Astrocyte (in vitro differentiated cells and primary cell): ENCODE measurements around the gene TOB1. TPM values are rescaled to one million over a fixed set of nuclear protein-coding genes. Genes with fewer than 3 reads are reported as not detected.
A peak's percentile ranks its signal among the peaks of the same experiment; 100 is the strongest.

Experiments
- DNase-seq: peaks from one replicate; pipeline ENCODE4 v3.0.0-alpha.2; 2010; ENCODE audit warnings: low read depth
- FAIRE-seq: peaks from 2 replicates; lab custom pipeline; 2011; peaks lifted over from hg19 to GRCh38; lab: Jason Lieb, UNC
- H2AFZ ChIP-seq: 2 replicates; pipeline ENCODE4 v1.6.0; 2012; ENCODE audit warnings: low read depth, low read length, inconsistent platforms
- H3K27ac ChIP-seq: 2 replicates; pipeline ENCODE4 v1.5.1; 2011; ENCODE audit warnings: low read depth, low read length, inconsistent platforms
- H3K27me3 ChIP-seq: 2 replicates; pipeline ENCODE4 v1.6.0; 2011; ENCODE audit warnings: low read length, inconsistent platforms; ENCODE audit not compliant: insufficient read depth
- H3K36me3 ChIP-seq: 2 replicates; pipeline ENCODE4 v1.5.1; 2011; ENCODE audit warnings: low read length, inconsistent platforms; ENCODE audit not compliant: insufficient read depth
- H3K4me1 ChIP-seq: 2 replicates; pipeline ENCODE4 v1.5.1; 2011; ENCODE audit warnings: low read length, inconsistent platforms; ENCODE audit not compliant: insufficient read depth
- H3K4me2 ChIP-seq: 2 replicates; pipeline ENCODE4 v1.6.0; 2012; ENCODE audit warnings: low read length, inconsistent platforms
- H3K4me3 ChIP-seq: 2 replicates; pipeline ENCODE4 v1.5.1; 2011; ENCODE audit warnings: low read depth, mild to moderate bottlenecking, low read length, inconsistent platforms; ENCODE audit not compliant: insufficient read depth
- H3K79me2 ChIP-seq: 2 replicates; pipeline ENCODE4 v1.6.0; 2012; ENCODE audit warnings: mild to moderate bottlenecking, low read length, inconsistent platforms; ENCODE audit not compliant: insufficient read depth
- H3K9ac ChIP-seq: 2 replicates; pipeline ENCODE4 v1.6.0; 2012; ENCODE audit warnings: mild to moderate bottlenecking, low read length, inconsistent platforms
- H3K9me3 ChIP-seq: 2 replicates; pipeline ENCODE4 v1.5.1; 2012; ENCODE audit warnings: low read depth, mild to moderate bottlenecking, low read length, inconsistent platforms; ENCODE audit not compliant: insufficient read depth
- H4K20me1 ChIP-seq: 2 replicates; pipeline ENCODE4 v1.6.0; 2012; ENCODE audit warnings: low read length, inconsistent platforms; ENCODE audit not compliant: insufficient read depth
- H3K27ac Mint-ChIP-seq: one replicate; pipeline ENCODE4 v1.8.0; 2021; ENCODE audit warnings: mild to moderate bottlenecking, mixed read lengths; ENCODE audit not compliant: unreplicated experiment
- H3K27me3 Mint-ChIP-seq: one replicate; pipeline ENCODE4 v1.8.0; 2021; ENCODE audit warnings: low read depth, mixed read lengths; ENCODE audit not compliant: unreplicated experiment
- H3K36me3 Mint-ChIP-seq: one replicate; pipeline ENCODE4 v1.8.0; 2021; ENCODE audit warnings: low read depth, mixed read lengths; ENCODE audit not compliant: unreplicated experiment
- H3K4me1 Mint-ChIP-seq: one replicate; pipeline ENCODE4 v1.8.0; 2021; ENCODE audit warnings: low read depth, mixed read lengths; ENCODE audit not compliant: unreplicated experiment
- H3K4me3 Mint-ChIP-seq: one replicate; pipeline ENCODE4 v1.8.0; 2021; ENCODE audit warnings: mild to moderate bottlenecking, moderate library complexity, mixed read lengths; ENCODE audit not compliant: unreplicated experiment
- H3K9me3 Mint-ChIP-seq: one replicate; pipeline ENCODE4 v1.8.0; 2021; ENCODE audit warnings: mild to moderate bottlenecking, mixed read lengths; ENCODE audit not compliant: unreplicated experiment
- EZH2 ChIP-seq: IDR thresholded peaks from 2 replicates; pipeline ENCODE4 v1.6.1; 2012; ENCODE audit warnings: mild to moderate bottlenecking, low read length, inconsistent platforms; ENCODE audit not compliant: insufficient read depth
- total RNA-seq: library from RNA; stranded (reverse); gene quantifications from 2 replicates; pipeline ENCODE4 v1.2.1, GENCODE V29; 2021
- TF ChIP-seq, protein P1 (sequence below): IDR thresholded peaks from 2 replicates; pipeline ENCODE4 v1.5.1; 2011; ENCODE audit warnings: low read depth, mild to moderate bottlenecking, inconsistent platforms, low read length, moderate library complexity; ENCODE audit not compliant: insufficient read depth

Gene TOB1
- total RNA-seq, 1 donor from 2014 or later, result 71.6 TPM

GRCh38 chr17:50816771-50817751 is 49.1 kb downstream of the TOB1 start:
- H3K4me1 Mint-ChIP-seq, result peaks cover 13% of the 10 kb centered on the region
- H2AFZ ChIP-seq, result no peak overlapping the region
- H3K4me2 ChIP-seq, result peak overlapping the region; percentile 28
- H3K9me3 ChIP-seq, result no peaks in the 10 kb centered on the region
- no peak overlapping the region for H3K4me3 ChIP-seq
- H4K20me1 ChIP-seq, result no peaks in the 10 kb centered on the region
- H3K27me3 ChIP-seq, result peaks cover 4% of the 10 kb centered on the region
- no peak overlapping the region for H3K27ac ChIP-seq
- H3K9ac ChIP-seq, result no peak overlapping the region
- H3K79me2 ChIP-seq, result no peaks in the 10 kb centered on the region
- no peaks in the 10 kb centered on the region for H3K36me3 ChIP-seq
- DNase-seq, result no peak
- TF ChIP-seq EZH2, result no peak
- TF ChIP-seq, protein P1, sequence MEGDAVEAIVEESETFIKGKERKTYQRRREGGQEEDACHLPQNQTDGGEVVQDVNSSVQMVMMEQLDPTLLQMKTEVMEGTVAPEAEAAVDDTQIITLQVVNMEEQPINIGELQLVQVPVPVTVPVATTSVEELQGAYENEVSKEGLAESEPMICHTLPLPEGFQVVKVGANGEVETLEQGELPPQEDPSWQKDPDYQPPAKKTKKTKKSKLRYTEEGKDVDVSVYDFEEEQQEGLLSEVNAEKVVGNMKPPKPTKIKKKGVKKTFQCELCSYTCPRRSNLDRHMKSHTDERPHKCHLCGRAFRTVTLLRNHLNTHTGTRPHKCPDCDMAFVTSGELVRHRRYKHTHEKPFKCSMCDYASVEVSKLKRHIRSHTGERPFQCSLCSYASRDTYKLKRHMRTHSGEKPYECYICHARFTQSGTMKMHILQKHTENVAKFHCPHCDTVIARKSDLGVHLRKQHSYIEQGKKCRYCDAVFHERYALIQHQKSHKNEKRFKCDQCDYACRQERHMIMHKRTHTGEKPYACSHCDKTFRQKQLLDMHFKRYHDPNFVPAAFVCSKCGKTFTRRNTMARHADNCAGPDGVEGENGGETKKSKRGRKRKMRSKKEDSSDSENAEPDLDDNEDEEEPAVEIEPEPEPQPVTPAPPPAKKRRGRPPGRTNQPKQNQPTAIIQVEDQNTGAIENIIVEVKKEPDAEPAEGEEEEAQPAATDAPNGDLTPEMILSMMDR, result peak; percentile 48
- H3K9me3 Mint-ChIP-seq, result no peaks in the 10 kb centered on the region
- H3K27me3 Mint-ChIP-seq, result peaks cover 13% of the 10 kb centered on the region
- no peak for FAIRE-seq
- no peak overlapping the region for H3K4me3 Mint-ChIP-seq
- peaks cover 9% of the 10 kb centered on the region for H3K4me1 ChIP-seq
- H3K36me3 Mint-ChIP-seq, result no peaks in the 10 kb centered on the region
- no peak overlapping the region for H3K27ac Mint-ChIP-seq

- H3K4me3 ChIP-seq, result no peak overlapping the region
- Mint-ChIP-seq H3K4me3 (no peak overlapping the region), H3K36me3 (no peaks in the 10 kb centered on the region), H3K27me3 (peaks cover 15% of the 10 kb centered on the region), H3K4me1 (peaks cover 13% of the 10 kb centered on the region), H3K27ac (no peak overlapping the region), H3K9me3 (no peaks in the 10 kb centered on the region)
- no peak overlapping the region for H3K4me2 ChIP-seq
- no peak overlapping the region for H3K27ac ChIP-seq
- H3K9me3 ChIP-seq, result no peaks in the 10 kb centered on the region
- no peaks in the 10 kb centered on the region for H3K79me2 ChIP-seq
- H3K4me1 ChIP-seq, result peaks cover 9% of the 10 kb centered on the region
- no peaks in the 10 kb centered on the region for H4K20me1 ChIP-seq
- no peak for DNase-seq
- no peaks in the 10 kb centered on the region for H3K36me3 ChIP-seq
- no peak overlapping the region for H3K9ac ChIP-seq
- FAIRE-seq, result no peak
- H3K27me3 ChIP-seq, result peaks cover 1% of the 10 kb centered on the region
- TF ChIP-seq EZH2, result no peak
- TF ChIP-seq, protein P1, result no peak
- H2AFZ ChIP-seq, result no peak overlapping the region
Measured at GRCh38 chr17:50816271-50816670, 49.9 kb downstream of the TOB1 start.

GRCh38 chr17:50815400-50815799 is 50.8 kb downstream of the TOB1 start:
- no peaks in the 10 kb centered on the region for H3K79me2 ChIP-seq
- Mint-ChIP-seq H3K4me3 (no peak overlapping the region), H3K36me3 (no peaks in the 10 kb centered on the region), H3K4me1 (peaks cover 13% of the 10 kb centered on the region), H3K27me3 (peaks cover 20% of the 10 kb centered on the region), H3K9me3 (no peaks in the 10 kb centered on the region), H3K27ac (no peak overlapping the region)
- H3K9me3 ChIP-seq, result no peaks in the 10 kb centered on the region
- H3K27me3 ChIP-seq, result peaks cover 5% of the 10 kb centered on the region
- DNase-seq (no peak), FAIRE-seq (no peak)
- H3K9ac ChIP-seq, result no peak overlapping the region
- H4K20me1 ChIP-seq, result no peaks in the 10 kb centered on the region
- TF ChIP-seq, protein P1, result no peak
- TF ChIP-seq EZH2, result no peak
- H3K27ac ChIP-seq, result no peak overlapping the region
- H3K4me2 ChIP-seq, result no peak overlapping the region
- no peaks in the 10 kb centered on the region for H3K36me3 ChIP-seq
- no peak overlapping the region for H2AFZ ChIP-seq
- no peak overlapping the region for H3K4me3 ChIP-seq
- H3K4me1 ChIP-seq, result peaks cover 9% of the 10 kb centered on the region
